Measurements from ENCODE around the gene CAMTA1.

Gene CAMTA1

DNA sequence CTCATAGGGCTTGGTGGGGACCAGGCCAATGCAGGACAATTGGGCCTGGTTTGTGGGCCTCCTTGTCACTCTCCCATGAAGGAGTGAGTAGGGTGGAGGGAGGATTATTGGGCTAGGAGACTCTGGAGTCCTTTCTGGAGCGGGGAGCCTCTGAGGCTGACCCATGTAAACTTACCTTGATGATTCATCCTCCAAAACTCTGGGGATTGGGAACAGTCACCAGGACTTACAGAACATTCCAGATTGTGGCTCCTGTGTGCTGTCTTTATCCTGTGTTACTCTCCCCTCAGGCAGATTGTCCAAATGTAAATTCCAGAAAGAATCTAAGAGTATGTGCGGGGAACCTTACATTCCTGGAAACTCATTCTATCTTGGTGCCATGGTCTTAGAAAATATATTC, 197.6 kb downstream of the CAMTA1 start:
- no peak for ATAC-seq
- TF ChIP-seq, protein P1, sequence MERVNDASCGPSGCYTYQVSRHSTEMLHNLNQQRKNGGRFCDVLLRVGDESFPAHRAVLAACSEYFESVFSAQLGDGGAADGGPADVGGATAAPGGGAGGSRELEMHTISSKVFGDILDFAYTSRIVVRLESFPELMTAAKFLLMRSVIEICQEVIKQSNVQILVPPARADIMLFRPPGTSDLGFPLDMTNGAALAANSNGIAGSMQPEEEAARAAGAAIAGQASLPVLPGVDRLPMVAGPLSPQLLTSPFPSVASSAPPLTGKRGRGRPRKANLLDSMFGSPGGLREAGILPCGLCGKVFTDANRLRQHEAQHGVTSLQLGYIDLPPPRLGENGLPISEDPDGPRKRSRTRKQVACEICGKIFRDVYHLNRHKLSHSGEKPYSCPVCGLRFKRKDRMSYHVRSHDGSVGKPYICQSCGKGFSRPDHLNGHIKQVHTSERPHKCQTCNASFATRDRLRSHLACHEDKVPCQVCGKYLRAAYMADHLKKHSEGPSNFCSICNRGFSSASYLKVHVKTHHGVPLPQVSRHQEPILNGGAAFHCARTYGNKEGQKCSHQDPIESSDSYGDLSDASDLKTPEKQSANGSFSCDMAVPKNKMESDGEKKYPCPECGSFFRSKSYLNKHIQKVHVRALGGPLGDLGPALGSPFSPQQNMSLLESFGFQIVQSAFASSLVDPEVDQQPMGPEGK (CRISPR knock-in tag; IDR thresholded peaks at IDR 0.05; ENCODE audit: borderline replicate concordance) = no peak
- TF ChIP-seq SNAI2 (CRISPR knock-in tag; IDR thresholded peaks at IDR 0.05) (no peak), ESRRG (CRISPR knock-in tag; IDR thresholded peaks at IDR 0.05) (no peak), ZNF70 (CRISPR knock-in tag; IDR thresholded peaks at IDR 0.05) (no peak), ZC3H10 (CRISPR knock-in tag; IDR thresholded peaks at IDR 0.05) (no peak), BACH2 (CRISPR knock-in tag; IDR thresholded peaks at IDR 0.05; ENCODE audit: borderline replicate concordance) (no peak)
- TF ChIP-seq, protein P2, sequence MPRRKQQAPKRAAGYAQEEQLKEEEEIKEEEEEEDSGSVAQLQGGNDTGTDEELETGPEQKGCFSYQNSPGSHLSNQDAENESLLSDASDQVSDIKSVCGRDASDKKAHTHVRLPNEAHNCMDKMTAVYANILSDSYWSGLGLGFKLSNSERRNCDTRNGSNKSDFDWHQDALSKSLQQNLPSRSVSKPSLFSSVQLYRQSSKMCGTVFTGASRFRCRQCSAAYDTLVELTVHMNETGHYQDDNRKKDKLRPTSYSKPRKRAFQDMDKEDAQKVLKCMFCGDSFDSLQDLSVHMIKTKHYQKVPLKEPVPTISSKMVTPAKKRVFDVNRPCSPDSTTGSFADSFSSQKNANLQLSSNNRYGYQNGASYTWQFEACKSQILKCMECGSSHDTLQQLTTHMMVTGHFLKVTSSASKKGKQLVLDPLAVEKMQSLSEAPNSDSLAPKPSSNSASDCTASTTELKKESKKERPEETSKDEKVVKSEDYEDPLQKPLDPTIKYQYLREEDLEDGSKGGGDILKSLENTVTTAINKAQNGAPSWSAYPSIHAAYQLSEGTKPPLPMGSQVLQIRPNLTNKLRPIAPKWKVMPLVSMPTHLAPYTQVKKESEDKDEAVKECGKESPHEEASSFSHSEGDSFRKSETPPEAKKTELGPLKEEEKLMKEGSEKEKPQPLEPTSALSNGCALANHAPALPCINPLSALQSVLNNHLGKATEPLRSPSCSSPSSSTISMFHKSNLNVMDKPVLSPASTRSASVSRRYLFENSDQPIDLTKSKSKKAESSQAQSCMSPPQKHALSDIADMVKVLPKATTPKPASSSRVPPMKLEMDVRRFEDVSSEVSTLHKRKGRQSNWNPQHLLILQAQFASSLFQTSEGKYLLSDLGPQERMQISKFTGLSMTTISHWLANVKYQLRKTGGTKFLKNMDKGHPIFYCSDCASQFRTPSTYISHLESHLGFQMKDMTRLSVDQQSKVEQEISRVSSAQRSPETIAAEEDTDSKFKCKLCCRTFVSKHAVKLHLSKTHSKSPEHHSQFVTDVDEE (CRISPR knock-in tag; IDR thresholded peaks at IDR 0.05) = no peak
- TF ChIP-seq, protein P3, sequence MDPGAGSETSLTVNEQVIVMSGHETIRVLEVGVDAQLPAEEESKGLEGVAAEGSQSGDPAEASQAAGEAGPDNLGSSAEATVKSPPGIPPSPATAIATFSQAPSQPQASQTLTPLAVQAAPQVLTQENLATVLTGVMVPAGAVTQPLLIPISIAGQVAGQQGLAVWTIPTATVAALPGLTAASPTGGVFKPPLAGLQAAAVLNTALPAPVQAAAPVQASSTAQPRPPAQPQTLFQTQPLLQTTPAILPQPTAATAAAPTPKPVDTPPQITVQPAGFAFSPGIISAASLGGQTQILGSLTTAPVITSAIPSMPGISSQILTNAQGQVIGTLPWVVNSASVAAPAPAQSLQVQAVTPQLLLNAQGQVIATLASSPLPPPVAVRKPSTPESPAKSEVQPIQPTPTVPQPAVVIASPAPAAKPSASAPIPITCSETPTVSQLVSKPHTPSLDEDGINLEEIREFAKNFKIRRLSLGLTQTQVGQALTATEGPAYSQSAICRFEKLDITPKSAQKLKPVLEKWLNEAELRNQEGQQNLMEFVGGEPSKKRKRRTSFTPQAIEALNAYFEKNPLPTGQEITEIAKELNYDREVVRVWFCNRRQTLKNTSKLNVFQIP (CRISPR knock-in tag; IDR thresholded peaks at IDR 0.05; ENCODE audit: borderline replicate concordance, low read depth) = no peak
- TF ChIP-seq, protein P4, sequence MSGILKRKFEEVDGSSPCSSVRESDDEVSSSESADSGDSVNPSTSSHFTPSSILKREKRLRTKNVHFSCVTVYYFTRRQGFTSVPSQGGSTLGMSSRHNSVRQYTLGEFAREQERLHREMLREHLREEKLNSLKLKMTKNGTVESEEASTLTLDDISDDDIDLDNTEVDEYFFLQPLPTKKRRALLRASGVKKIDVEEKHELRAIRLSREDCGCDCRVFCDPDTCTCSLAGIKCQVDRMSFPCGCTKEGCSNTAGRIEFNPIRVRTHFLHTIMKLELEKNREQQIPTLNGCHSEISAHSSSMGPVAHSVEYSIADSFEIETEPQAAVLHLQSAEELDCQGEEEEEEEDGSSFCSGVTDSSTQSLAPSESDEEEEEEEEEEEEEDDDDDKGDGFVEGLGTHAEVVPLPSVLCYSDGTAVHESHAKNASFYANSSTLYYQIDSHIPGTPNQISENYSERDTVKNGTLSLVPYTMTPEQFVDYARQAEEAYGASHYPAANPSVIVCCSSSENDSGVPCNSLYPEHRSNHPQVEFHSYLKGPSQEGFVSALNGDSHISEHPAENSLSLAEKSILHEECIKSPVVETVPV (CRISPR knock-in tag; IDR thresholded peaks at IDR 0.05) = no peak

DNA sequence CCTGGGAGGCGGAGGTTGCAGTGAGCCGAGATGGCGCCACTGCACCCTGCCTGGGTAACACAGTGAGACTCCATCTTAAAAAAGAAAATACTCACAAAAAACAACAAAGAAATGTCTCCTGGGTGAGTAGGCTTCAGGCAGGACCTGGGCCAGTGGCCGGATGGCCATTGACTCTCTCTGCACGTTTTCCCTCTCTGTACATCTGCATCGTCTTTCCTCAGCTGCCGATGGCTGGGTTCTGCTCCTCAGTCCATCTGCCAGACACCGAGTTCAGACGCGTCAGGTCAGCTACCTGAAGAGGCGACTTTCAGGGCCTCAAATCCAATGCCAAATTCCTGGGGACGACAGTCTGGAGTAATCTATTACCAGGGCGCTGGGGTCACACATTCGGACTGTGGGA, 199.3 kb downstream of the CAMTA1 start:
- no peak for ATAC-seq
- TF ChIP-seq, protein P5, sequence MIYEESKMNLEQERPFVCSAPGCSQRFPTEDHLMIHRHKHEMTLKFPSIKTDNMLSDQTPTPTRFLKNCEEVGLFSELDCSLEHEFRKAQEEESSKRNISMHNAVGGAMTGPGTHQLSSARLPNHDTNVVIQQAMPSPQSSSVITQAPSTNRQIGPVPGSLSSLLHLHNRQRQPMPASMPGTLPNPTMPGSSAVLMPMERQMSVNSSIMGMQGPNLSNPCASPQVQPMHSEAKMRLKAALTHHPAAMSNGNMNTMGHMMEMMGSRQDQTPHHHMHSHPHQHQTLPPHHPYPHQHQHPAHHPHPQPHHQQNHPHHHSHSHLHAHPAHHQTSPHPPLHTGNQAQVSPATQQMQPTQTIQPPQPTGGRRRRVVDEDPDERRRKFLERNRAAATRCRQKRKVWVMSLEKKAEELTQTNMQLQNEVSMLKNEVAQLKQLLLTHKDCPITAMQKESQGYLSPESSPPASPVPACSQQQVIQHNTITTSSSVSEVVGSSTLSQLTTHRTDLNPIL (CRISPR knock-in tag; IDR thresholded peaks at IDR 0.05; ENCODE audit: low read depth) = no peak
- TF ChIP-seq BACH2 (CRISPR knock-in tag; IDR thresholded peaks at IDR 0.05; ENCODE audit: borderline replicate concordance) = no peak
- TF ChIP-seq OSR1 (CRISPR knock-in tag; IDR thresholded peaks at IDR 0.05) = no peak
- TF ChIP-seq, protein P3 (CRISPR knock-in tag; IDR thresholded peaks at IDR 0.05; ENCODE audit: borderline replicate concordance, low read depth) = no peak
- TF ChIP-seq ZNF70 (CRISPR knock-in tag; IDR thresholded peaks at IDR 0.05) = no peak
- TF ChIP-seq ISL1 (CRISPR knock-in tag; IDR thresholded peaks at IDR 0.05) = no peak
- TF ChIP-seq ESRRG (CRISPR knock-in tag; IDR thresholded peaks at IDR 0.05) = no peak
- no peak for TF ChIP-seq GLIS3 (CRISPR knock-in tag; IDR thresholded peaks at IDR 0.05)
- TF ChIP-seq RARB (CRISPR knock-in tag; IDR thresholded peaks at IDR 0.05) = no peak
- TF ChIP-seq TCF4 (CRISPR knock-in tag; IDR thresholded peaks at IDR 0.05; ENCODE audit: borderline replicate concordance) = no peak
- TF ChIP-seq, protein P4 (CRISPR knock-in tag; IDR thresholded peaks at IDR 0.05) = no peak
- TF ChIP-seq, protein P1 (CRISPR knock-in tag; IDR thresholded peaks at IDR 0.05; ENCODE audit: borderline replicate concordance) = no peak
- TF ChIP-seq ZNF565 (CRISPR knock-in tag; conservative IDR thresholded peaks at IDR 0.05; ENCODE audit: low read depth) = no peak
- no peak for TF ChIP-seq ZNF8 (CRISPR knock-in tag; IDR thresholded peaks at IDR 0.05)
- TF ChIP-seq SNAI2 (CRISPR knock-in tag; IDR thresholded peaks at IDR 0.05) = no peak
